NB4 (cell line): ENCODE measurements around the gene LRRC4B.

Source experiments
- CTCF ChIP-seq: IDR thresholded peaks from one replicate; pipeline ENCODE4 v1.5.1; 2012; ENCODE audit warnings: low read depth, low read length
- MYC ChIP-seq: IDR thresholded peaks from 2 replicates; pipeline ENCODE4 v1.6.1; 2011; ENCODE audit warnings: low read depth, low read length
- POLR2A ChIP-seq: IDR thresholded peaks from 2 replicates; pipeline ENCODE4 v1.6.1; 2011; ENCODE audit warnings: mild to moderate bottlenecking; ENCODE audit not compliant: insufficient read length; ENCODE audit errors: extremely low read depth

- no peak for TF ChIP-seq CTCF
- no peak for TF ChIP-seq MYC
- no peak for TF ChIP-seq POLR2A
These were observed 78.7 kb downstream of the LRRC4B start for GRCh38 chr19:50489461-50490011.
